Measurements from ENCODE around the gene NIBAN1. TPM values are rescaled to one million over a fixed set of nuclear protein-coding genes. Genes with fewer than 3 reads are reported as not detected.

The NIBAN1 gene
- total and polyA plus RNA-seq, 2 donors = 14.3 to 21.4 TPM

GRCh38 chr1:184952428-184952827 is 21.9 kb downstream of the NIBAN1 start:
- 99% methylated on average over 4 of the region's 4 CpGs for WGBS

DNA sequence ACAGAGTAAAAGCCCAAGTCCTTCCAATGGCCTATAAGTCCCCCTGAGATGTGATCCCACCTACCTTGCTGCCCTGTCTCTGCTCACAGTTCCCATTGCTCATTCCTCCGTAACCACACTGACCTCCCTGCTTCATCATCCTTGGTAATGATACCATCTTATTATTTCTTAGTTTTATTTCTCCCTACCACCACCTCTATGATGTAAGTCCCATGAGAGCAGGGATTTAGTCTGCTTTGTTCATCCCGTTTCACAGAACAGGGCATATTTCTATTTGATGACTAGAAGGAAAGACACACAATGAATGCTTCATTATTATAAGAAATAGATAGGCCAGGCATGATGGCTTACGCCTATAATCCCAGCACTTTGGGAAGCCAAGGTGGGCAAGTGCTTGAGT is 22.5 kb downstream of the NIBAN1 start:
- no peak overlapping the region for H3K4me3 ChIP-seq (ENCODE audit: low read length in 2 of 2)
- H3K36me3 ChIP-seq (ENCODE audit: control insufficient read depth in 2 of 2, insufficient read depth in 2 of 2, low read length in 1 of 2) = no peaks in the 10 kb centered on the region
- DNase-seq (ENCODE audit: low read depth in 6 of 9, low spot score in 9 of 9) = no peak
- 97% methylated on average over 3 of the region's 3 CpGs for WGBS
- H3K27me3 ChIP-seq (ENCODE audit: control insufficient read depth in 2 of 2, insufficient read depth in 1 of 2, low read length in 1 of 2) = no peaks in the 10 kb centered on the region
- H3K4me1 ChIP-seq (ENCODE audit: control insufficient read depth in 2 of 2, insufficient read depth in 2 of 2, low read length in 2 of 2) = no peaks in the 10 kb centered on the region
- no peak overlapping the region for H3K27ac ChIP-seq (ENCODE audit: low read depth in 1 of 2, low read length in 1 of 2)
- H3K9me3 ChIP-seq (ENCODE audit: control insufficient read depth in 2 of 2, insufficient read depth in 1 of 2, low read length in 1 of 2) = no peaks in the 10 kb centered on the region

More at GRCh38 chr1:184952428-184952827, 21.9 kb downstream of the NIBAN1 start:
- Histone ChIP-seq H3K36me3 (ENCODE audit: control insufficient read depth in 2 of 2, insufficient read depth in 2 of 2, low read length in 1 of 2) (no peaks in the 10 kb centered on the region), H3K4me3 (ENCODE audit: low read length in 2 of 2) (no peak overlapping the region), H3K27ac (ENCODE audit: low read depth in 1 of 2, low read length in 1 of 2) (no peak overlapping the region), H3K4me1 (ENCODE audit: control insufficient read depth in 2 of 2, insufficient read depth in 2 of 2, low read length in 2 of 2) (no peaks in the 10 kb centered on the region), H3K9me3 (ENCODE audit: control insufficient read depth in 2 of 2, insufficient read depth in 1 of 2, low read length in 1 of 2) (no peaks in the 10 kb centered on the region), H3K27me3 (ENCODE audit: control insufficient read depth in 2 of 2, insufficient read depth in 1 of 2, low read length in 1 of 2) (no peaks in the 10 kb centered on the region)
- no peak for DNase-seq (ENCODE audit: low read depth in 6 of 9, low spot score in 9 of 9)

- no peak for DNase-seq (ENCODE audit: low read depth in 6 of 9, low spot score in 9 of 9)
- Histone ChIP-seq H3K27me3 (ENCODE audit: control insufficient read depth in 2 of 2, insufficient read depth in 1 of 2, low read length in 1 of 2) (no peaks in the 10 kb centered on the region), H3K9me3 (ENCODE audit: control insufficient read depth in 2 of 2, insufficient read depth in 1 of 2, low read length in 1 of 2) (no peaks in the 10 kb centered on the region), H3K27ac (ENCODE audit: low read depth in 1 of 2, low read length in 1 of 2) (no peak overlapping the region), H3K36me3 (ENCODE audit: control insufficient read depth in 2 of 2, insufficient read depth in 2 of 2, low read length in 1 of 2) (no peaks in the 10 kb centered on the region), H3K4me3 (ENCODE audit: low read length in 2 of 2) (no peak overlapping the region), H3K4me1 (ENCODE audit: control insufficient read depth in 2 of 2, insufficient read depth in 2 of 2, low read length in 2 of 2) (no peaks in the 10 kb centered on the region)
- 98% methylated on average over 2 of the region's 2 CpGs for WGBS
Measured at GRCh38 chr1:184950906-184951305, 23.4 kb downstream of the NIBAN1 start.

GRCh38 chr1:184950227-184950626 is 24.1 kb downstream of the NIBAN1 start:
- Histone ChIP-seq H3K4me1 (ENCODE audit: control insufficient read depth in 2 of 2, insufficient read depth in 2 of 2, low read length in 2 of 2) (no peaks in the 10 kb centered on the region), H3K27ac (ENCODE audit: low read depth in 1 of 2, low read length in 1 of 2) (no peak overlapping the region), H3K9me3 (ENCODE audit: control insufficient read depth in 2 of 2, insufficient read depth in 1 of 2, low read length in 1 of 2) (no peaks in the 10 kb centered on the region), H3K36me3 (ENCODE audit: control insufficient read depth in 2 of 2, insufficient read depth in 2 of 2, low read length in 1 of 2) (no peaks in the 10 kb centered on the region), H3K4me3 (ENCODE audit: low read length in 2 of 2) (no peak overlapping the region), H3K27me3 (ENCODE audit: control insufficient read depth in 2 of 2, insufficient read depth in 1 of 2, low read length in 1 of 2) (no peaks in the 10 kb centered on the region)
- DNase-seq (ENCODE audit: low read depth in 6 of 9, low spot score in 9 of 9) = no peak
- WGBS = 97% methylated on average over 3 of the region's 3 CpGs

DNA sequence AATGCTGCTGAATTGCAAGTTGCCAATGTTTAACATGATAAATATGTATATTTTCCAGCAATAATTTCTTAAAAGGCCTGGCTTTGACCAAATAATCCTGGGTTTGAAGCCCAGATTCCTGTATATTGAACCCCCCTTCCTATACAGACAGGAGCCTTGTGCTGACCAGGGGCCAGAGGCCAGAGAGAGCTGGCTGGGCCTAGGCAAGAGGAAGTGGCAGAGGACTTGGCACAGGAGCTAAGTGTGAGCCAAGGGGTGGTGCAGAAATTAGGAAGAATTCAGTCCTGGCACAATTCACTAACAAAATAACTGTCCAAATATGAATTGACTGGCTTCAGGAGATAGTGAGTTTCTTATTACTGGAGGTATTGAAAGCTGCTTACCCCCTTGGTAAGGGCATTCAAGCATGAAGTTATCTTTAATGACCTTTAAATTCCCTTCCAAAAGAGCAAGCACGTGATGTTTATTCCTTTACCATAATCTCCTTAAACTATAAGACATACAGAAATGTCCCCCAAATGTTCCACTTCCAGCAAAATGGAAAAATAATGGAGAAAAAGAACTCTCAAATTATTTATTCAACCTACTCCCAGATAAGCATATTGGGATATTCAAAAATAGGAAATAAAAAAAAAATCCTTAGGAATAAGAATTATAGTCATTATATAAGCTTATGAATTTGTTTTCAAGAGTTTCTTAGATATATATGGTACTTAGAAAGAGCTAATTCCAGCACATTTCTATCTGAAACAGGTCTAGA is 26.6 kb downstream of the NIBAN1 start:
- H3K27ac ChIP-seq (ENCODE audit: low read depth in 1 of 2, low read length in 1 of 2) = no peak overlapping the region
- no peak for DNase-seq (ENCODE audit: low read depth in 6 of 9, low spot score in 9 of 9)

DNA sequence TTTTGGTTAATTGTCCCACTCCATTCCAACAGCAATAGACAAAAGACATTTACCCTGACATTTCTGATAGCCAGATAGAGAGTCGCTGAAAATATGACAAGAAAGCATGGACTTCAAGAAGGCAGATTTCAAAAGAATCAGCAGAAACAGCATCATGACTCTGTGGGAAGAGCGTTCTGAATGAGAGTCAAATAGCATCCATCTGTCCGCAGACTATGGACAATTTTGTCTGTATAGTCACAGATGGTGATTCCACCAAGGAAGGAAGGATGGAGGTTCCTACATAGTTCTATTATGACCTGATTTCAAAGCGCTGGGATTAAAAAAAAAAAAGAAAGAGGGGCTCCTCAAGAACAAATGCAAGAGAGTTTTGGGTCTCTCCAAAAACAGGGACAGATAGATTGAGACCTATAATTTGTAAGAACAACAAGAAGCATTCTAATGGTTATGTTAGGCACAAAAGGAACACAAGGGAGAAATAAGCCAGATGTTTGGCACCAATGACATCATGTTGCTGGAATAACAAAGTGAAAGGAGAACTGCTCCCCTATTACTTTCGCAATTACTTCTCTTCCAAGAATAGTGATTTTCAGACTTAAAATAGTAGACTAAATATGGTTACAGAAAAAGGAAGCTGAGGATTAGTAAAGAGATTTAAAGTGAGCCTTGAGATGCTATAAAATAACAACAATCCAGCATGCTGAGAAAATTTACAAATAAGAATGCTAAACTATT is 28.5 kb downstream of the NIBAN1 start:
- 97% methylated on average over 5 of the region's 5 CpGs for WGBS

More for the DNA sequence above, 26.6 kb downstream of the NIBAN1 start:
- no peak overlapping the region for H3K4me3 ChIP-seq (ENCODE audit: low read length in 2 of 2)
- WGBS = 85% methylated on average over 1 of the region's 1 CpG
- no peaks in the 10 kb centered on the region for H3K9me3 ChIP-seq (ENCODE audit: control insufficient read depth in 2 of 2, insufficient read depth in 1 of 2, low read length in 1 of 2)
- no peaks in the 10 kb centered on the region for H3K4me1 ChIP-seq (ENCODE audit: control insufficient read depth in 2 of 2, insufficient read depth in 2 of 2, low read length in 2 of 2)
- no peaks in the 10 kb centered on the region for H3K36me3 ChIP-seq (ENCODE audit: control insufficient read depth in 2 of 2, insufficient read depth in 2 of 2, low read length in 1 of 2)
- H3K27me3 ChIP-seq (ENCODE audit: control insufficient read depth in 2 of 2, insufficient read depth in 1 of 2, low read length in 1 of 2) = no peaks in the 10 kb centered on the region

DNA sequence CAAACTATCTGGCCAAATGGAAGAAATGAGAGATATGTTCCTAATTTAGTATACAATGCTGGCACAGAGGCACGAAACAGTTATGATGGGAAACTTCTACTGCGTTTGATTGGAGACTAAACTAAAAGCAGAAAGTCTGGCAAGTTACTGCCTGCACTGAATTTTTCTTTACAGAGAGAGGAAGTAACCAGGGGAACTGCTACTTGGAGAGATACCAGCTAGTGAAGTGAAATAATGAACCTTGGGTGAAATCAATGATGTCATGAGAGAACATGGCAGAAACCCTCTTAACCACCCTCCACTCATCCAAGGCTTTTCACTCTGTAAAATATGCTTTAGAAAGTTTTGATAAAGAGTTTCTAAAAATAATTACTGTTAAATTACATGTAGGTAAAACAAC is 29.3 kb downstream of the NIBAN1 start:
- Histone ChIP-seq H3K36me3 (ENCODE audit: control insufficient read depth in 2 of 2, insufficient read depth in 2 of 2, low read length in 1 of 2) (no peaks in the 10 kb centered on the region), H3K4me3 (ENCODE audit: low read length in 2 of 2) (no peak overlapping the region), H3K27ac (ENCODE audit: low read depth in 1 of 2, low read length in 1 of 2) (peak overlapping the region in 1 of 2 donors; percentile 28), H3K9me3 (ENCODE audit: control insufficient read depth in 2 of 2, insufficient read depth in 1 of 2, low read length in 1 of 2) (no peaks in the 10 kb centered on the region), H3K27me3 (ENCODE audit: control insufficient read depth in 2 of 2, insufficient read depth in 1 of 2, low read length in 1 of 2) (no peaks in the 10 kb centered on the region), H3K4me1 (ENCODE audit: control insufficient read depth in 2 of 2, insufficient read depth in 2 of 2, low read length in 2 of 2) (no peaks in the 10 kb centered on the region)
- DNase-seq (ENCODE audit: low read depth in 6 of 9, low spot score in 9 of 9) = peak in 1 of 9 donors; percentile 25
- WGBS = 64% methylated on average over 2 of the region's 2 CpGs

More for the DNA sequence above, 28.5 kb downstream of the NIBAN1 start:
- no peaks in the 10 kb centered on the region for H3K9me3 ChIP-seq (ENCODE audit: control insufficient read depth in 2 of 2, insufficient read depth in 1 of 2, low read length in 1 of 2)
- H3K36me3 ChIP-seq (ENCODE audit: control insufficient read depth in 2 of 2, insufficient read depth in 2 of 2, low read length in 1 of 2) = no peaks in the 10 kb centered on the region
- H3K4me3 ChIP-seq (ENCODE audit: low read length in 2 of 2) = no peak overlapping the region
- no peaks in the 10 kb centered on the region for H3K4me1 ChIP-seq (ENCODE audit: control insufficient read depth in 2 of 2, insufficient read depth in 2 of 2, low read length in 2 of 2)
- no peaks in the 10 kb centered on the region for H3K27me3 ChIP-seq (ENCODE audit: control insufficient read depth in 2 of 2, insufficient read depth in 1 of 2, low read length in 1 of 2)
- peak in 2 of 9 donors; percentile 4 to 22 for DNase-seq (ENCODE audit: low read depth in 6 of 9, low spot score in 9 of 9)
- H3K27ac ChIP-seq (ENCODE audit: low read depth in 1 of 2, low read length in 1 of 2) = peak overlapping the region in 1 of 2 donors; percentile 15

GRCh38 chr1:184943998-184944397 is 30.3 kb downstream of the NIBAN1 start:
- Histone ChIP-seq H3K4me3 (ENCODE audit: low read length in 2 of 2) (no peak overlapping the region), H3K27ac (ENCODE audit: low read depth in 1 of 2, low read length in 1 of 2) (no peak overlapping the region), H3K4me1 (ENCODE audit: control insufficient read depth in 2 of 2, insufficient read depth in 2 of 2, low read length in 2 of 2) (no peaks in the 10 kb centered on the region), H3K9me3 (ENCODE audit: control insufficient read depth in 2 of 2, insufficient read depth in 1 of 2, low read length in 1 of 2) (no peaks in the 10 kb centered on the region), H3K36me3 (ENCODE audit: control insufficient read depth in 2 of 2, insufficient read depth in 2 of 2, low read length in 1 of 2) (no peaks in the 10 kb centered on the region), H3K27me3 (ENCODE audit: control insufficient read depth in 2 of 2, insufficient read depth in 1 of 2, low read length in 1 of 2) (no peaks in the 10 kb centered on the region)
- WGBS = 98% methylated on average over 2 of the region's 2 CpGs
- DNase-seq (ENCODE audit: low read depth in 6 of 9, low spot score in 9 of 9) = no peak

DNA sequence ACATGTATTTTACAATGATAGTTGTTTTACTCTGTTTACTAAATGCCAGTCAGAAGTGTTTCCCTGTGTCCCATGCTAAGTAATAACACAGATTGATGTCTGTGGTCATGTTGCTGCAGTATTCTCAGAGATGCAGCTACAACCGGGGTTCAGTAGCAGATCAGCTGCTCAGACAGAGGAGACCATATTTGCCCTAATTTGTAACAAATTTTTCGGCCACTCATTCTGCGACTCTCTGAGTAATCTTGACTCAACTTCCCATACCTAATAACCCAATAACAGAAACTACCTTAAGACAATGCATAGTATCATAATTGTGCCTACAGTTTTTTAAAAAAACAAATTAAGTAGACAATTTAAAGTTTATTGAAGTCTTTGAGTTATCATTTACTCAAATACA is 32.6 kb downstream of the NIBAN1 start:
- Histone ChIP-seq H3K9me3 (ENCODE audit: control insufficient read depth in 2 of 2, insufficient read depth in 1 of 2, low read length in 1 of 2) (no peaks in the 10 kb centered on the region), H3K27me3 (ENCODE audit: control insufficient read depth in 2 of 2, insufficient read depth in 1 of 2, low read length in 1 of 2) (no peaks in the 10 kb centered on the region), H3K4me3 (ENCODE audit: low read length in 2 of 2) (no peak overlapping the region), H3K4me1 (ENCODE audit: control insufficient read depth in 2 of 2, insufficient read depth in 2 of 2, low read length in 2 of 2) (no peaks in the 10 kb centered on the region), H3K27ac (ENCODE audit: low read depth in 1 of 2, low read length in 1 of 2) (no peak overlapping the region), H3K36me3 (ENCODE audit: control insufficient read depth in 2 of 2, insufficient read depth in 2 of 2, low read length in 1 of 2) (no peaks in the 10 kb centered on the region)
- no peak for DNase-seq (ENCODE audit: low read depth in 6 of 9, low spot score in 9 of 9)
- WGBS = 96% methylated on average over 3 of the region's 3 CpGs

All from thymus (tissue), 11 donors.